Placental epithelial cell (primary cell): ENCODE data around the gene C15orf39. TPM values are rescaled to one million over a fixed set of nuclear protein-coding genes. Genes with fewer than 3 reads are reported as not detected.

ENCODE experiments used
- small RNA-seq: library from RNA; depleted of rRNA; stranded (forward); fragments of <200 nt; gene quantifications from one replicate; pipeline ENCODE3, GENCODE V24; 2012
- total RNA-seq: library from RNA; depleted of rRNA; stranded (reverse); fragments of >200 nt; gene quantifications from 2 replicates; pipeline ENCODE4 v1.2.3, GENCODE V29; 2012

Gene C15orf39
- 13.1 and 14.5 TPM in 2 replicates for total RNA-seq

DNA sequence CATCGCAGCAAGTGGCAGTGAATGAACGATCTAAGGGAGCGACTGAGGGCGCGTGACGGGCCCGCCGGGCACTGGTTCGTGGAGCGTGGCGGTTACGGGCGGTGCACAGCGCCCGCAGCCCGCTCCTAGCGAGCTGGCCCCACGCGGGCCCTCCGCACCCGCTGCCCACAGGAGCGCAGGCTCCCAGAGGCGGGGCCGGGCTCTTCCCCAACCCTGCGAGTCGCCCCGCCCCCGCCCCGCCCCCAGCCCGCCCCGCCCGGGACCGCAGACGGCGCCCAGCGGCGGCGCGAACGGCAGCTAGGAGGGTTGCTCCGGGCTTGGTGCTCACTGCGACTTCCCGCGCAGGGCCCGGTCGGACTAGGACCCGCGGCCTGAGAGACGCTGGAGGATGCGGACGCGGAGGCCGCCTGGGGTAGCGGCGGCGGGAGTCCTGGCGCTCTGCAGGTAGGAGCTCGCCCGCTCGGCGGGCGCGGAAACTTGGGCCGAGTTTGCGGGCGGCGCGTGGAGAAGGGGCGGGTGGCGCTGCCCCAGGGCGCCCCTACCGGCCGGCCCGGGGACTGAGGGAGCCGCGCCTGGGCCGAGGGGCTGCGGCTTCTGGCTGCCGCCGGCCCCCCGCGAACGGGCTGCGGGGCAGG, at the start of gene C15orf39:
TSS of gene C15orf39 (plus strand) at position 267 of the 635 bp plus-strand sequence. CDS start 4,167 bp downstream, outside the sequence.

DNA sequence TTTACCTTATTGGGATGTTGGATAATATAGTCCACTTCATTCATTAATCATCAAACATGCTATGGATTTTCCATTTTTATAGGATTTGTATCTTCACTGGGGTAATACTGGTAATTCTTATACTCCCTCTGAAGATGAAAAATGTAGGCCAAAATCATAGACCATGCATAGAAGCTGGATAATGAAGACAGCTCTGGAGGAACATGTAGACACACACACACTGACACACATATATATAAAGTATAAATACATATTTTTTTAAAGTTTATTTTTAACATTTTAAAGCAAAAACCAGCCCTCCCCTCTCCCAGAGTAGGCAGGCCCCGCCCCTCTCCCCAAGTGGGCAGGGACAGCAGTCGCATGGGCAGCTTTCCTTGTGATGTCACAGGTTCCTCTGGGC, 56.4 kb downstream of the C15orf39 start, which contains the start of gene GOLGA6C:
TSS of gene GOLGA6C (plus strand) at position 301 of the 400 bp plus-strand sequence. CDS start 265 bp downstream, outside the sequence.

Small RNAs within 50 kb of the gene (small RNA-seq; reads per million reads assigned to genes)
- gene AC068338.1: not detected

Other genes with a start within 250 kb of the C15orf39 start
- 0.98 and 2.0 TPM in 2 replicates for gene RPP25, start 245.1 kb upstream of the C15orf39 start, total RNA-seq
- 0.39 and 0.87 TPM in 2 replicates for gene SCAMP5, start 206.3 kb upstream of the C15orf39 start, total RNA-seq
- 11.2 and 12.2 TPM in 2 replicates for gene PPCDC, start 178.3 kb upstream of the C15orf39 start, total RNA-seq
- not detected in 2 replicates for gene GOLGA6C, start 56.5 kb downstream of the C15orf39 start, total RNA-seq
- not detected in 2 replicates for gene GOLGA6D, start 81.0 kb downstream of the C15orf39 start, total RNA-seq
- gene COMMD4, start 134.2 kb downstream of the C15orf39 start, total RNA-seq: 45.5 and 76.9 TPM in 2 replicates
- gene NEIL1, start 145.2 kb downstream of the C15orf39 start, total RNA-seq: 6.6 and 24.7 TPM in 2 replicates
- 99.9 and 144 TPM in 2 replicates for gene MAN2C1, start 166.7 kb downstream of the C15orf39 start, total RNA-seq
- 35.3 and 43.7 TPM in 2 replicates for gene SIN3A, start 249.8 kb downstream of the C15orf39 start, total RNA-seq